GM23248 (cell line): ENCODE results near the gene SRPK2.

Experiments used
- EZH2 ChIP-seq: fragments of 200-600 bp; sonication (generic); IDR thresholded peaks from 2 replicates; pipeline ENCODE4 v1.6.1; 2018; ENCODE audit warnings: antibody characterized with exemption, mild to moderate bottlenecking; ENCODE audit not compliant: insufficient read depth, poor library complexity, severe bottlenecking
- EZH2phosphoT487 ChIP-seq: fragments of 200-600 bp; sonication (generic); IDR thresholded peaks from 2 replicates; pipeline ENCODE4 v1.6.1; 2018; ENCODE audit warnings: antibody characterized with exemption, moderate library complexity, mild to moderate bottlenecking, low read depth; ENCODE audit not compliant: insufficient read depth

DNA sequence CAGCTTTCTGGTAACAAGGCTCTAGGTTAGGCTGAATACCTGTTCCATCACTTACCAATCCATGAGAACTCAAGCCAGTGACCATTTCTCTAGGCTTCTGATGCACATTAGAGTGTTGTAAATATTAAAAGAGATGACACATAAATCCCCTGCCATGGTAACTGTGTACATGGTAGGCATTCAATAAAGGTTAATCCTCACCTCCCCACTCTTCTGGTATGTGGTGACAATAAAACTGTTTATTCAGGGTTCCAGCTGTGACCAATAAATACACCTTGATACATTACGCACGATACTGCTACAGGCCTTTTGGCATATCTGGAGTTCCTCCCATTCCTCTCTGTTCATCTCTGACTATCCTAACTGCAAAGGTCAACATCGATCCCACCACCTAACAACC, 171.9 kb downstream of the SRPK2 start:
- TF ChIP-seq EZH2 (no peak), EZH2phosphoT487 (no peak)
